ENCODE data around the gene GRAMD1B.

DNA sequence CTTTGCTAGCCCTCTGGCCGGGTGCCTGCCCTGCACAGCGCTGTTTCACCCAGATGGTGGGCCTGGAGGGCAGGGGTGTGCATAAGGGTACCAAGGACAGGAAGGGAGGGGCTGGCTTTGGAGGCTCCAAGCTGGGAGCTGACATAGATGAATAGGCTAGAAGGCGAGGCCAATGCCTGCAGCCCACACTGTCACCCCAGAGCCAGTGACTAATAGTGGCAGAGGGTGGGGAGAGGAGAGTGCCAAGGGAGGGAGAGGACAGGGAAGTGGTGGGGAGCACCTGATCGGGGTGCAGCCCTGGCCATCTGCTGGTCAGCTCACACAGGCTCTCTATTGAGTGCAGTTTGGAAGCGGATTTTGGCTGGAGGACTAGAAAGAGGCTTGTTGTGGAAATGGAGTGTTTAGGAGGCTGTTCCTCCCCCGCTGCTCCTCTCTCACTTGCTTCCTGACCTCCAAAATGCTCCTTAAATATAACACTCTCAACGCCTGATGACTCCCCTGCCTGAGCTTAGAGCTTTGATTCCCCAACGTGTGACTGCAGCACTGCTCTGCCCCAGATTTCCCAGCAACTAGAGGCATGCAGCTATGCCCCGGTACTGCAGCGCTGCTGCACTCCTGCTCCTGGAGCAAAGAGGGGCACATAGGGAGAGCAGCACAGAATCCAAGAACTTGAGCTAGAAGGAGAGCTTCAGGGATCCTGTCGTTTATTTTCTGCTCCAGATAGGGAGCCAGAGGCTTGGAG lies 89.2 kb downstream of the GRAMD1B start:
- TF ChIP-seq, protein P1, sequence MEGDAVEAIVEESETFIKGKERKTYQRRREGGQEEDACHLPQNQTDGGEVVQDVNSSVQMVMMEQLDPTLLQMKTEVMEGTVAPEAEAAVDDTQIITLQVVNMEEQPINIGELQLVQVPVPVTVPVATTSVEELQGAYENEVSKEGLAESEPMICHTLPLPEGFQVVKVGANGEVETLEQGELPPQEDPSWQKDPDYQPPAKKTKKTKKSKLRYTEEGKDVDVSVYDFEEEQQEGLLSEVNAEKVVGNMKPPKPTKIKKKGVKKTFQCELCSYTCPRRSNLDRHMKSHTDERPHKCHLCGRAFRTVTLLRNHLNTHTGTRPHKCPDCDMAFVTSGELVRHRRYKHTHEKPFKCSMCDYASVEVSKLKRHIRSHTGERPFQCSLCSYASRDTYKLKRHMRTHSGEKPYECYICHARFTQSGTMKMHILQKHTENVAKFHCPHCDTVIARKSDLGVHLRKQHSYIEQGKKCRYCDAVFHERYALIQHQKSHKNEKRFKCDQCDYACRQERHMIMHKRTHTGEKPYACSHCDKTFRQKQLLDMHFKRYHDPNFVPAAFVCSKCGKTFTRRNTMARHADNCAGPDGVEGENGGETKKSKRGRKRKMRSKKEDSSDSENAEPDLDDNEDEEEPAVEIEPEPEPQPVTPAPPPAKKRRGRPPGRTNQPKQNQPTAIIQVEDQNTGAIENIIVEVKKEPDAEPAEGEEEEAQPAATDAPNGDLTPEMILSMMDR (IDR thresholded peaks at IDR 0.05; ENCODE audit: borderline replicate concordance, extremely low read depth, low read length, poor library complexity, severe bottlenecking) = no peak
- no peak for TF ChIP-seq EZH2 (IDR thresholded peaks at IDR 0.05; ENCODE audit: borderline replicate concordance, low read depth, low read length, severe bottlenecking)
